GM19238 (cell line): ENCODE measurements around the gene CLC.
"Not testable (repeated sequence)": the region's sequence is repeated elsewhere in the genome, so short reads cannot be mapped to it uniquely, and the experiment has no call there.

Experiments
- DNase-seq: peaks from one replicate; pipeline ENCODE4 v3.0.0; 2011; ENCODE audit warnings: low spot score; ENCODE audit not compliant: insufficient read length

CLC gene

GRCh38 chr19:39737891-39738290, at the start of gene CLC:
TSS of gene CLC (minus strand) at chr19:39738029. CDS start at chr19:39737952, 77 bp downstream.
- DNase-seq, result no peak

DNA sequence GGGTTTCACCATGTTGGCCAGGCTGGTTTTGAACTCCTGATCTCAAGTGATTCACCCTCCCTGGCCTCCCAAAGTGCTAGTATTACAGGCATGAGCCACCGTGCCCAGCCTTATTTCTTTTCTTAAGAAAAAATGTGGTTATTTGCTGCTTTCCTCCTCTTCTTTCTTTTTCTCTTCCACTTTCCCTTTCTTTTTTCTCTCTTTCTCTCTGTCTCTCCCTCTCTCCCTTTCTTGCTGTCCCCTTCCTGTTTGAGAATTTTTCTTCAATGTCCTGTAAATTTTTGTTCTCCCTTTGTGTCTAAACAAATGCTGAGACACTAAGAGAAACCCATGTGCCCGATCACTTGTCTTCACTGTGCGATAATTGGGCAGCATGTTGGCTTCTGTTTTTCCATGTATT, 43.1 kb upstream of the CLC start:
- DNase-seq, result no peak

- DNase-seq, result no peak
Observed at GRCh38 chr19:39778763-39779162, 40.9 kb upstream of the CLC start, which contains the start of gene LEUTX. TSS of gene LEUTX (plus strand) at chr19:39778854. CDS start at chr19:39778921, 67 bp downstream.

DNA sequence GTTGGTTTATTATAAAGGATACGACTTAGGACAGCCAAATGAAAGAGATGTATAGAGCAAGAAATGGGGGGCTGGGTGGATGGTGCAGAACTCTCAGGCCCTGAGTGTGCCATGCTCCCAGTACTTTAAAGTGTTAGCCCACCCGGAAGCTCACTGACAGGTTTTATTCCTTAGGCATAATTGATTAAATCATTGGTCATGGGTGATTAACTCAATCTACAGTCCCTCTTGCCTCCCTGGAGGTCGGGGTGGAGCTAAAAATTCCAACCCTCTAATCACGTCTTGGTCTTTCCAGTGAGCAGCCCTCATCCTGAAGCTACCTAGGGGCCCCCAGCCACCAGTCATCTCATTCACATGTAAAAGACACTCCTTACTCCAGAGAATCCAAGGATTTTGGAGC, 31.0 kb upstream of the CLC start:
- no peak for DNase-seq

DNA sequence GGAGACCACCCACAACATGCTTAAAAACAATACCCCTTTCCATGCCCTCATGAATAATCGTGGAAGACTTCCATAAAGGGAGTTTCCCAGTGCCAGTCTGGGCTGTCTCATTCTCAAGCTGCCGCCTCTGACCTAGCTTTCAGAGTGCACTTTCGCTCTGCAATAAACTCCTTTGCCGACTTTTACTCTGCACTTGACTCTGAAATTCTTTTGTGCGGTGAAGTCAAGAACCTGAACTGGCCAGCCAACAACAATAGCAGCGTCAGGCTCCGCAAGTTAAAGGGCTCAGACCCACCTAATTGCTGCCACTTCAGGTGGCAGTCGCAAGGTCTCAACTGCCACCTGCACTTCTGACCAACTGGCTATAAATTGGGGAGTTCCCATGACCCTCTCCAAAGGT, 30.5 kb upstream of the CLC start:
- DNase-seq, result no peak

DNA sequence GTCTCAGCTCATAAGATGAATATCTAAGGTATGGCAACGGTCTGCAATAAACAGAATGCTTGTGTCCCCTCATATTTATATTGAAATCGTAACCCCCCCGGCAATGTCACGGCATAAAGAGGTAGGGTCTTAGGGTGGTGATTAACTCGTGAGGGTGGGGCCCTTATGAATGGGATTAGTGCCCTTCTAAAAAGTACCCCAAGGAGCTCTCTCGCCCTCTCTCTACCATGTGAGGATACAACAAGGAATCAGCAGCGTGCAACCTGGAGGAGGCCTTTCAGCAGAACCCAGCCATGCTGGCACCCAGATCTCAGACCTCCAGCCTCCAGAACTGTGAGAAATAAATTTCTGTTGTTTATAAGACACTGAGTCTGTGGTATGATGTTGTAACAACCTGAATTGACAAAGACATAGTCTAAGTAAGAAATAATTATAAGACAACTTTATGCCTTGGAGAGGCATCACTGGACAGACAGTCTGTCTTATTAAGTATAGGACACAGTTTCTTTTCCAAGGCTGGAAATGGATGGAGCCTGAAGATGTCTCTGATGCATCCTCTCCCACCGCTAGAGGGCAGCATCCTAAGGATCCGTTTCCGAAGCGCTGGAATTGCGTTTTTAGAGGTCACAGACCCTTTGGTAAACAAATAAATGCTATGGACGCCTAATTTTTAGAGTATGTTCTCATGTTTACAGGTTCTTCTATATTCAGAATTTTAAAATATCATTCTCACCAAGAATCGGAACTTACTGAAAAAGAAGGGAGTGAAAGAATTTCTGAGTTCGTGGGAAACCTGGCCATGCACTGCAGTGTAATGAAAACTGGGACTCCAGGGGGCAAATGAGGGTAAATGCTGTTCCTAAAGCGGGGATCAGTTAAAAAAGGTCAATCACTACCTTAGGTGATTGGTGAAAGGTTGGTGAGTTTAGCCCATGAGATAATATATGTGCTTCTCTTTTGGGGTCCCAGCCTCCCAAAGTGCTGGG, 27.6 kb upstream of the CLC start:
- DNase-seq, result no peak

DNA sequence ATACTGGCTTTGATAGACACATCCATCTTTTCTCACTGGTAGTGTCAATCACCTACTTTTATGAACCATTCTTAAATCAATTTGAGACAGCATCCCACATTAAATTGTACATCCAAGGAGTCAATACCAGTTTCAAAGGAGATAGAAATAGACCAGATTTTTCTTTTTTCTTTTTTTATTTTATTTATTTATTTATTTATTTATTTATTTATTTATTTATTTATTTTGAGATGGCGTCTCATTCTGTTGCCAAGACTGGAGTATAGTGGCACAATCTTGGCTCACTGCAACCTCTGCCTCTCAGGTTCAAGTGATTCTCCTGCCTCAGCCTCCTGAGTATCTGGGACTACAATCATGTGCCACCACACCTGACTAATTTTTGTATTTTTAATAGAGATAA, 24.0 kb upstream of the CLC start:
- not testable (repeated sequence) for DNase-seq

- no peak for DNase-seq
Observed at GRCh38 chr19:39759457-39760184, 21.8 kb upstream of the CLC start.

DNA sequence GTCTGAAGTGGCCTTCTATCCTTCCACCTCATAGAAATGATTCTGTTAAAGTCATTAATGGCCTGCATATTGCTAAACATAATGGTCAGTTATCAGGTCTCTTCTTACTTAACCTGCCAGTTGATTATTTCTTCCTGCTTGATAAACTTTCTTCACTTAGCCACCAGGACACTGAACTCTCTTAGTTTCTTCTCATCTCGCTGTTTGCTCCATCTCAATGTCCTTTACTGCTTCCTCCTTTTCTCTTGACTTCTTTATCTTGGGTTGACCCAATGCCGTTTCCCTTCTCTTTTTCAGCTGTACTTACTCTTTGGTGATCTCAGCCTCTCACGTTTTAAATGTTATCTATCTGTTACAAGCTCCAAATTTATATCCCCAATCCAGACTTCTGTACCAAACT, 17.1 kb upstream of the CLC start:
- no peak for DNase-seq

DNA sequence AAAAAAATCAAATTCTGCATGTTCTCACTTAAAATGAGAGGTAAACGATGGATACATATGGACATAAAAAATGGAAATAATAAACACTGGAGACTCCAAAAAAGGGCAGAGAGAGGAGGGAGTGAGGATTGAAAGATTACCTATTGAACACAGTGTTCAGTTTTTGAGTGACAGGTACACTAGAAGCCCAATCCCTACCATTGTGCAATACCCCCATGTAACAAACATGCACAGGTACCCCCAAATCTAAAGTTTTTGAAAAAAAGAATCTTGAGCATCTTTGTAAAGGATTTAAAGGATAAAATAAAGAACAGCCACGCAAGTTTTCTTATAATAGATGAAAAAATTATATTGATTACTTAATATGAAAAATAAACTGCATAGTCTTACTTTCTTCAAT, 16.7 kb upstream of the CLC start:
- DNase-seq, result no peak

- no peak for DNase-seq
Observed at GRCh38 chr19:39752795-39753194, 15.0 kb upstream of the CLC start.

- no peak for DNase-seq
Observed at GRCh38 chr19:39752390-39752789, 14.6 kb upstream of the CLC start.

- no peak for DNase-seq
Observed at GRCh38 chr19:39749981-39750380, 12.2 kb upstream of the CLC start.

- no peak for DNase-seq
Observed at GRCh38 chr19:39746836-39747529, 9.2 kb upstream of the CLC start.

DNA sequence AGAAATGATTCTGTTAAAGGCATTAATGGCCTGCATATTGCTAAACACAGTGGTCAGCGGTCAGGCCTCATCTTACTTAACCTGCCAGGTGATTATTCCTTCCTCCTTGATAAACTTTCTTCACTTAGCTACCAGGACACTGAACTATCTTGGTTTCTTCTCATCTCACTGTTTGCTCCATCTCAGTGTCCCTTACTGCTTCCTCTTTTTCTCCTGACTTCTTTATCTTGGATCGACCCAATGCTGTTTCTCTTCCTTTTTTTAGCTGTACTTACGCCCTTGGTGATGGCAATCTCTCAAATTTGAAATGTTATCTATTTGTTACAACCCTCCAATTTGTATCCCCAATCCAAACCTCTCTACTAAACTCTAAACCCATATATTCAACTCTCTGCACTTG, 7.8 kb upstream of the CLC start:
- no peak for DNase-seq

GRCh38 chr19:39740395-39740794, 2.6 kb upstream of the CLC start:
- no peak for DNase-seq

GRCh38 chr19:39738814-39739213, 985 bp upstream of the CLC start:
- no peak for DNase-seq

DNA sequence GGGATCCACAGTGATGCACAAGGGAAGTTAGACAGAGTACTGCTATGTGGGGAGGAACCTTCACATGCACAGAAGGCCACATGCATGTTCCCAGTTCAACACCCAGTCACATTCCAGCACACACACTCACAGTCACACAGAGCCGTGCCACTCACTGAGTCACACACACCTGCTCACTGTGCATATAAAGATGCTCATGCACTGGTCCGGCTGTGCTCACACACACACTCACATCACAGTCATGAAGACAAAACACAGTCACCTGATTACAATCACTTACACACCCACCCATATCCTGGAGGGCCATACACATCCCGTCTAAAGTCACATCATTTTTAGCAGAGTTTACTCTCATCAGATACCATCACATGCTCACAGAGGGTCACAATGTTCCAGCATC, 478 bp downstream of the CLC start:
- no peak for DNase-seq

- no peak for DNase-seq
Observed at GRCh38 chr19:39736088-39736487, 1.7 kb downstream of the CLC start.

GRCh38 chr19:39735688-39736087, 2.1 kb downstream of the CLC start:
- no peak for DNase-seq

DNA sequence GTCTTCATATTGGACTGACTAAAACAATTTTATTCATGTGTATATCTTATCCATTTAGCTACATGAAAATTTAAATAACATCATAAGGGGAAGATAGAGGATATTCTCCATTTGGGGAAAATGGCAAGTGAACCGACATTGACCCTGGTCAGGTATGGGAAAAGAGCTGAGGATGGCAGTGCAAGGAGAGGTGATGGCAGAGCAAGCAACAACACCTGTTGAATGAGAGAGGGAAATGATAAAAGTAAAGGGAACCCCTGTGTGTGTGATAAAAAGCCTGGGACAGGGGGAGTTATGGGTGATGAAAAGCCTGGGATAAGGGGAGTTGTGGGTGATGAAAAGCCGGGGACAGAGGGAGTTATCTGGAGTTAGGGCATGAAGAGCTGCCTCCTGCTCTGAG, 4.0 kb downstream of the CLC start:
- no peak for DNase-seq

DNA sequence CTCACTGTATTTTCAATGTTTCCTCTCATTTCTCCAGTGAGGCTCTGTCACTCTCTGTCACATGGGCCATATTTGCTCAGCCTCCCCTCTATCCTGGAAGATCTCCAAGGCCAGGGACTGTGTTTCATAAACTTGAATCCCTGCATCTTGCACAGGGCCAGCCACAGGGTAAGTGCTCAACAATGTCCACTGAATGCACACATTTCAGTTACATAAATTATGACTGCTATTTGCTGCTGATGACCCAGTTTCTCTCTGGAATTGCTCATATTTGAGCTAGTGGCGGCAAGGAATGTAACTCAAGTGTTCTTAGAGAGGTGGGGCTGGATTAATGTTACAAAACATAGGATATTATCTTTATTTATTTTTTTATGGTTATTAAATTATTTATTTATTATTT, 6.1 kb downstream of the CLC start:
- no peak for DNase-seq
